Smooth muscle cell (in vitro differentiated cells): ENCODE data around the gene EBI3. TPM values are rescaled to one million over a fixed set of nuclear protein-coding genes. Genes with fewer than 3 reads are reported as not detected.
"Not testable (repeated sequence)": the region's sequence is repeated elsewhere in the genome, so short reads cannot be mapped to it uniquely, and the experiment has no call there.

Source experiments
- DNase-seq: peaks from one replicate; lab custom pipeline; 2025; ENCODE audit not compliant: unreplicated experiment; lab: John Stamatoyannopoulos, UW
- H2AFZ ChIP-seq: fragments of 200-600 bp; sonication (generic); 2 replicates; pipeline ENCODE4 v1.6.0; 2016; ENCODE audit warnings: antibody characterized with exemption, low read depth, mild to moderate bottlenecking
- H3F3A ChIP-seq: fragments of 200-600 bp; sonication (generic); 2 replicates; pipeline ENCODE4 v1.6.0; 2017; ENCODE audit warnings: antibody characterized with exemption, low read depth
- H3K27ac ChIP-seq: fragments of 200-600 bp; sonication (generic); 2 replicates; pipeline ENCODE4 v1.5.1; 2016; ENCODE audit warnings: low read depth, mild to moderate bottlenecking
- H3K27me3 ChIP-seq: fragments of 200-600 bp; sonication (generic); 2 replicates; pipeline ENCODE4 v1.6.1; 2016; ENCODE audit warnings: low read depth, mild to moderate bottlenecking
- H3K36me3 ChIP-seq: fragments of 200-600 bp; sonication (generic); 2 replicates; pipeline ENCODE4 v1.5.1; 2016; ENCODE audit warnings: low read depth
- H3K4me1 ChIP-seq: fragments of 200-600 bp; sonication (generic); 2 replicates; pipeline ENCODE4 v1.5.1; 2016; ENCODE audit warnings: low read depth
- H3K4me2 ChIP-seq: fragments of 200-600 bp; sonication (generic); 2 replicates; pipeline ENCODE4 v1.6.0; 2016; ENCODE audit warnings: mild to moderate bottlenecking
- H3K4me3 ChIP-seq: fragments of 200-600 bp; sonication (generic); 2 replicates; pipeline ENCODE4 v1.5.1; 2016; ENCODE audit warnings: mild to moderate bottlenecking
- H3K79me2 ChIP-seq: fragments of 200-600 bp; sonication (generic); 2 replicates; pipeline ENCODE4 v1.6.0; 2016; ENCODE audit warnings: low read depth, mild to moderate bottlenecking
- H3K9ac ChIP-seq: fragments of 200-600 bp; sonication (generic); 2 replicates; pipeline ENCODE4 v1.6.0; 2016; ENCODE audit warnings: low read depth
- H3K9me3 ChIP-seq: fragments of 200-600 bp; sonication (generic); replicated peaks from 2 replicates; pipeline ENCODE4 v1.5.1; 2016; ENCODE audit warnings: low read depth
- H4K20me1 ChIP-seq: fragments of 200-600 bp; sonication (generic); 2 replicates; pipeline ENCODE4 v1.6.0; 2016; ENCODE audit warnings: low read depth
- CTCF ChIP-seq: fragments of 200-600 bp; sonication (generic); IDR thresholded peaks from 2 replicates; pipeline ENCODE4 v1.5.1; 2017; ENCODE audit warnings: borderline replicate concordance, mild to moderate bottlenecking, antibody characterized with exemption; ENCODE audit not compliant: insufficient read depth, poor library complexity, severe bottlenecking
- WGBS: methylation state at CpG from one replicate; pipeline ENCODE4 v1.1.7; 2016; ENCODE audit warnings: low lambda C conversion rate; 5-methylcytosine and 5-hydroxymethylcytosine counted together
- polyA plus RNA-seq: library from polyadenylated mRNA; unstranded; fragments of >200 nt; fragmentation: Nextera tagmentation; extraction: Ambion mirVana; gene quantifications from 2 replicates; pipeline ENCODE4 v1.2.1, GENCODE V29; 2016
- total RNA-seq: library from RNA; depleted of rRNA; stranded (reverse); fragments of >200 nt; gene quantifications from 2 replicates; pipeline ENCODE4 v1.2.3, GENCODE V29; 2014

The EBI3 gene
- total and polyA plus RNA-seq, 2 experiments from 2014 or later, result 0.40 to 3.9 TPM

DNA sequence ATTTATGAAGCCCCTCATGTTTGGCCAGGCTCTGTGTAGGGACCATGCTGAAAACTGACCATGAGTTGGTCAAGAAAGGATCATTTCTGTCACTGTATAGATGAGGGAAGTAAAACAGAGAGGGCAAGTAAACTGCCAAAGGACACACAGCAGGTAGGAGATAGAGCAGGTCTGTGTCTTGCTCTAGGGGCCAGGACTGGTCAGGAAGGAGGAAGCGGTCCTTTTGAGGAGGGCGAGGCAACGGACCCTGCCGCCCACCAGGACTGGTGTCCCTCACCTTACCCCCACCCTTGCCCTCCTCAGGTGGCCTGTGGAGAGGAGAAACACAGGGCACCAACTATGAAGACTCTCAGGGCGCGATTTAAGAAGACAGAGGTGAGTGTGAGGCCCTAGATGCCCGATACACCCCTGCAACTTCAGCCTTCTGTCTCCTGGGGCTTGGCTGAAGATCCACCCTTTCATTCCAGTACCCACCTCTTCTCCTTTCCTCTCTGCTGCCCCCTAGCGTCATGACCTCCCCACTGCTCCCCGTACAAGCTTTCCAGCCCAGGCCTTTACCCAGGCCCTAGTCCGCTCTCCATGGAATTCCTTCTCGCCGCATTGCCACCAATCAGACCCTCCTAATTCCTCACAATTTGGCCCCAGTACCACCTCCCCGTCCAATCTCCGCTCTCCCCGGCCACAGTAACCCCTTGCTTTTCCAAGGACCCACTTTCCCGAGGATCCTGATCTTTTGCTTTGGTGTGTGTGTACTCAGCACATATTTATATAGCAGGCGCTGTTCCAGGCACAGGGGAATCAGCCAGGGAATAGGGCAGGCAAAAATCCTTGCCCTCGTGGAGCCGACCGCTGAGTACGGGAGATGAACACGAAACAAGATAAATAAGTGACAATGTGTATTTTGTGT is 43.0 kb upstream of the EBI3 start:
- peak; percentile 75 for TF ChIP-seq CTCF
- no peaks in the 10 kb centered on the region for H4K20me1 ChIP-seq
- peaks cover 10% of the 10 kb centered on the region for H3K79me2 ChIP-seq
- WGBS, result 41% methylated on average over 22 of the region's 22 CpGs
- H3K4me1 ChIP-seq, result peaks cover 5% of the 10 kb centered on the region
- H2AFZ ChIP-seq, result no peak overlapping the region
- no peak overlapping the region for H3K4me3 ChIP-seq
- H3K36me3 ChIP-seq, result no peaks in the 10 kb centered on the region
- H3K4me2 ChIP-seq, result no peak overlapping the region
- peak; percentile 23 for DNase-seq
- H3K27ac ChIP-seq, result no peak overlapping the region
- H3F3A ChIP-seq, result no peaks in the 10 kb centered on the region
- H3K9me3 ChIP-seq, result no peaks in the 10 kb centered on the region
- H3K27me3 ChIP-seq, result no peaks in the 10 kb centered on the region
- no peak overlapping the region for H3K9ac ChIP-seq

DNA sequence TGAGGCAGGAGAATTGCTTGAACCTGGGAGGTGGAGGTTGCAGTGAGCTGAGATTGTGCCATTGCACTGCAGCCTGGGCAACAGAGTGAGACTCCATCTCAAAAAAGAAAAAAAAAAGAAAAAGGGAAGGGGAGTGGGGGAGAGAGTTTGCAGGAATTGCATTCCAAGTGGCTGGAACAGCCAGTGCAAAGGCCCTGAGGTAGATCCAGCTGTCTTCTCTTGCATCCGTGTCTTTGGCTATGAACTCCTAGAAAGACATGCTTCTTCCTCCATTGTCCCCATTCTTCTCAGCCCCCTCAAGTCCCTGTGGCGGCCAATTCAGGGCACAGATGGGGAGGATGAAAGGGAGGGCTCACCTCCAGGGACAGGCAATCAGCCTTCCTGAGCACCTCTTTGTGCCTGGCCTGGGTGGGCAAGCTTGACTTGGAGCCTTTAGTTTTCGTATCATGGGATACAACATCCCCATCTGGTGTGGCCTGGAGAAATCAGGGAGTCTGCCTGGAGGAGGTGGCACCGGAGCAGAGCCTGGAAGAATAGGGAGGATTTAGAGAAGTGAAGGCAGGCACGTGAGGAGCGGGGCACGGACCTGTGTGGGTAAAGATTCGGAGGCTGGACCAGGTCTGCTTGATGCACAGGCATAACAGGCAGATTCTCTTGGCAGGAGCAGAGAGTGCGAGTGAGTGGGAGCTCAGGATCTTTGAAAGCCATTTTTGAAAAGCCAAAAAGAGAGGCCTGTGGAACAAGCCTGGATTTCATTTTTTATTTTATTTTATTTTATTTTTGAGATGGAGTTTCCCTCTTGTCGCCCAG is 41.8 kb upstream of the EBI3 start:
- no peak overlapping the region for H3K9ac ChIP-seq
- no peak overlapping the region for H3K27ac ChIP-seq
- H3K36me3 ChIP-seq, result no peaks in the 10 kb centered on the region
- H3K4me3 ChIP-seq, result no peak overlapping the region
- H2AFZ ChIP-seq, result no peak overlapping the region
- H3K27me3 ChIP-seq, result no peaks in the 10 kb centered on the region
- H3K4me1 ChIP-seq, result no peaks in the 10 kb centered on the region
- no peaks in the 10 kb centered on the region for H3K79me2 ChIP-seq
- H3K9me3 ChIP-seq, result no peaks in the 10 kb centered on the region
- 93% methylated on average over 10 of the region's 10 CpGs for WGBS
- DNase-seq, result no peak
- H3F3A ChIP-seq, result no peaks in the 10 kb centered on the region
- no peak for TF ChIP-seq CTCF
- H3K4me2 ChIP-seq, result no peak overlapping the region
- no peaks in the 10 kb centered on the region for H4K20me1 ChIP-seq

GRCh38 chr19:4189641-4190040 is 39.7 kb upstream of the EBI3 start:
- Histone ChIP-seq H3K79me2 (no peaks in the 10 kb centered on the region), H3K36me3 (no peaks in the 10 kb centered on the region), H4K20me1 (no peaks in the 10 kb centered on the region), H2AFZ (no peak overlapping the region), H3F3A (no peaks in the 10 kb centered on the region), H3K9me3 (no peaks in the 10 kb centered on the region), H3K9ac (no peak overlapping the region), H3K27ac (no peak overlapping the region), H3K27me3 (no peaks in the 10 kb centered on the region), H3K4me2 (no peak overlapping the region), H3K4me1 (no peaks in the 10 kb centered on the region), H3K4me3 (no peak overlapping the region)
- TF ChIP-seq CTCF, result no peak
- no peak for DNase-seq
- WGBS, result 78% methylated on average over 5 of the region's 5 CpGs

- WGBS, result 85% methylated on average over 3 of the region's 3 CpGs
- not testable (repeated sequence) for H3K4me2 ChIP-seq, H3K4me3 ChIP-seq, H2AFZ ChIP-seq, H4K20me1 ChIP-seq, H3K79me2 ChIP-seq, DNase-seq, H3K9me3 ChIP-seq, H3F3A ChIP-seq, H3K9ac ChIP-seq, H3K4me1 ChIP-seq, H3K36me3 ChIP-seq, H3K27ac ChIP-seq
- H3K27me3 ChIP-seq, result peaks cover 15% of the 10 kb centered on the region
Measured at GRCh38 chr19:4192537-4192936, 36.8 kb upstream of the EBI3 start.
